DMS79 (cell line): Measurements from ENCODE around the gene SMIM1.
A peak's percentile ranks its signal among the peaks of the same experiment; 100 is the strongest.
"Not testable (repeated sequence)": the region's sequence is repeated elsewhere in the genome, so short reads cannot be mapped to it uniquely, and the experiment has no call there.

ENCODE experiments used
- DNase-seq: peaks from one replicate; lab custom pipeline; 2025; lab: John Stamatoyannopoulos, UW

Gene SMIM1

GRCh38 chr1:3796215-3797061 lies 23.9 kb downstream of the SMIM1 start, which contains the start of gene LRRC47:
Gene LRRC47 (minus strand): TSS chr1:3796498. CDS start chr1:3796476, 22 bp downstream.
- DNase-seq: peak; percentile 85

GRCh38 chr1:3799976-3800685 lies 27.6 kb downstream of the SMIM1 start:
- no peak for DNase-seq

- not testable (repeated sequence) for DNase-seq
These were observed 28.2 kb downstream of the SMIM1 start for GRCh38 chr1:3800795-3801194.

- no peak for DNase-seq
These were observed 31.5 kb downstream of the SMIM1 start for GRCh38 chr1:3803905-3804626.

- DNase-seq: not testable (repeated sequence)
These were observed 32.0 kb downstream of the SMIM1 start for GRCh38 chr1:3804627-3804944.

- no peak for DNase-seq
These were observed 32.5 kb downstream of the SMIM1 start for GRCh38 chr1:3805038-3805437.

GRCh38 chr1:3807769-3808168 lies 35.2 kb downstream of the SMIM1 start:
- DNase-seq: no peak

GRCh38 chr1:3809680-3810079 lies 37.1 kb downstream of the SMIM1 start:
- DNase-seq: no peak

- DNase-seq: not testable (repeated sequence)
These were observed 37.7 kb downstream of the SMIM1 start for GRCh38 chr1:3810149-3810761.

- no peak for DNase-seq
These were observed 39.0 kb downstream of the SMIM1 start for GRCh38 chr1:3811595-3811911.

GRCh38 chr1:3814065-3814464 lies 41.5 kb downstream of the SMIM1 start:
- DNase-seq: no peak

GRCh38 chr1:3814771-3815561 lies 42.4 kb downstream of the SMIM1 start:
- DNase-seq: no peak

- DNase-seq: peak; percentile 69
These were observed 44.0 kb downstream of the SMIM1 start for GRCh38 chr1:3816331-3817137.

- no peak for DNase-seq
These were observed 44.7 kb downstream of the SMIM1 start for GRCh38 chr1:3817138-3817740.

GRCh38 chr1:3817821-3818597 lies 45.5 kb downstream of the SMIM1 start:
- DNase-seq: no peak

GRCh38 chr1:3819771-3820200 lies 47.2 kb downstream of the SMIM1 start:
- peak; percentile 37 for DNase-seq

- DNase-seq: no peak
These were observed 47.8 kb downstream of the SMIM1 start for GRCh38 chr1:3820316-3820715.

GRCh38 chr1:3821004-3821403 lies 48.5 kb downstream of the SMIM1 start:
- DNase-seq: peak; percentile 92

GRCh38 chr1:3821447-3821846 lies 48.9 kb downstream of the SMIM1 start:
- peak; percentile 78 for DNase-seq
